HepG2 (cell line): ENCODE measurements around the gene RETN. TPM values are rescaled to one million over a fixed set of nuclear protein-coding genes. Genes with fewer than 3 reads are reported as not detected.

Source experiments
- ARNTL ChIP-seq: sonication (generic); formaldehyde crosslinking; IDR thresholded peaks from 2 replicates; pipeline ENCODE4 v1.4.0; 2020; ENCODE audit warnings: mild to moderate bottlenecking, missing genetic modification reagents
- DPF2 ChIP-seq: sonication (generic); formaldehyde crosslinking; IDR thresholded peaks from 2 replicates; pipeline ENCODE4 v1.4.0; 2020; ENCODE audit warnings: mild to moderate bottlenecking, low read depth, missing genetic modification reagents, borderline replicate concordance
- IKZF4 ChIP-seq: sonication (generic); formaldehyde crosslinking; IDR thresholded peaks from 2 replicates; pipeline ENCODE4 v1.5.1; 2020; ENCODE audit warnings: borderline replicate concordance, mild to moderate bottlenecking, low read depth, missing genetic modification reagents; ENCODE audit errors: not compliant biosample characterization
- JUN ChIP-seq: sonication (generic); formaldehyde crosslinking; IDR thresholded peaks from 2 replicates; pipeline ENCODE4 v1.4.0; 2020; ENCODE audit warnings: mild to moderate bottlenecking, missing genetic modification reagents
- MAX ChIP-seq: IDR thresholded peaks from 2 replicates; pipeline ENCODE4 v1.6.1; 2012; ENCODE audit warnings: inconsistent platforms
- MTERF4 ChIP-seq: sonication (generic); formaldehyde crosslinking; IDR thresholded peaks from 2 replicates; pipeline ENCODE4 v1.8.0; 2023; ENCODE audit warnings: mild to moderate bottlenecking, missing genetic modification reagents
- PHF21A ChIP-seq: sonication (generic); formaldehyde crosslinking; IDR thresholded peaks from 2 replicates; pipeline ENCODE4 v1.5.0; 2020; ENCODE audit warnings: mild to moderate bottlenecking, missing genetic modification reagents
- RARA ChIP-seq: IDR thresholded peaks from 2 replicates; pipeline ENCODE4 v1.6.1; 2016; ENCODE audit warnings: missing genetic modification reagents, missing compliant biosample characterization
- RBM39 ChIP-seq: fragments of 200-400 bp; formaldehyde crosslinking; IDR thresholded peaks from one replicate; pipeline ENCODE4 v1.6.1; 2018; ENCODE audit warnings: antibody characterized with exemption, mild to moderate bottlenecking, low read depth, low read length; ENCODE audit not compliant: poor library complexity, severe bottlenecking
- RXRA ChIP-seq: sonication (generic); formaldehyde crosslinking; IDR thresholded peaks from 2 replicates; pipeline ENCODE4 v1.5.1; 2020; ENCODE audit warnings: missing genetic modification reagents
- SP4 ChIP-seq: sonication (generic); formaldehyde crosslinking; IDR thresholded peaks from 2 replicates; pipeline ENCODE4 v1.8.1; 2023; ENCODE audit warnings: mild to moderate bottlenecking, missing genetic modification reagents
- ZBTB2 ChIP-seq: sonication (generic); formaldehyde crosslinking; IDR thresholded peaks from 2 replicates; pipeline ENCODE4 v1.8.0; 2022; ENCODE audit warnings: low read depth, missing genetic modification reagents
- ZFX ChIP-seq: sonication (generic); formaldehyde crosslinking; IDR thresholded peaks from 2 replicates; pipeline ENCODE4 v1.4.0; 2020; ENCODE audit warnings: mild to moderate bottlenecking, low read depth, missing genetic modification reagents, moderate library complexity
- ZNF3 ChIP-seq: IDR thresholded peaks from 2 replicates; pipeline ENCODE4 v1.7.0; 2017; ENCODE audit warnings: inconsistent platforms
- ZNF773 ChIP-seq: sonication (generic); formaldehyde crosslinking; IDR thresholded peaks from 2 replicates; pipeline ENCODE4 v1.4.0; 2020; ENCODE audit warnings: missing genetic modification reagents, borderline replicate concordance
- polyA plus RNA-seq, 8 experiments: library from polyadenylated mRNA; depleted of rRNA in 3 of 8; stranded (reverse) in 7 of 8; unstranded in 1 of 8; fragments of >200 nt; fragmentation: Illumina TruSeq in 4 of 8; extraction: Trizol in 4 of 8; gene quantifications; 2 replicates each; pipeline versions ENCODE4 v1.2.1 to v1.2.3, GENCODE V29; 2011 to 2016; ENCODE audit warnings: low read depth in 4 of 8, missing spikeins in 1 of 8, mixed read lengths in 1 of 8; ENCODE audit not compliant: insufficient read depth in 1 of 8
- total RNA-seq, 5 experiments: library from RNA; depleted of rRNA; stranded (reverse); fragments of >200 nt; fragmentation: Illumina TruSeq; extraction: Trizol; gene quantifications; 2 replicates each; pipeline ENCODE4 v1.2.3, GENCODE V29; 2016; ENCODE audit warnings: low read depth in 1 of 5
- TF ChIP-seq, protein P1 (sequence below): sonication (generic); formaldehyde crosslinking; IDR thresholded peaks from 2 replicates; pipeline ENCODE4 v1.8.0; 2022; ENCODE audit warnings: mild to moderate bottlenecking, missing genetic modification reagents, moderate library complexity
- TF ChIP-seq, protein P2 (sequence below): sonication (generic); formaldehyde crosslinking; IDR thresholded peaks from 2 replicates; pipeline ENCODE4 v1.8.0; 2022; ENCODE audit warnings: missing genetic modification reagents, mild to moderate bottlenecking, moderate library complexity, borderline replicate concordance
- TF ChIP-seq, protein P3 (sequence below): sonication (generic); formaldehyde crosslinking; IDR thresholded peaks from 2 replicates; pipeline ENCODE4 v1.4.0; 2020; ENCODE audit warnings: mild to moderate bottlenecking, missing genetic modification reagents
- TF ChIP-seq, protein P4 (sequence below): sonication (generic); formaldehyde crosslinking; IDR thresholded peaks from 2 replicates; pipeline ENCODE4 v1.5.1; 2020; ENCODE audit warnings: missing genetic modification reagents, mild to moderate bottlenecking, borderline replicate concordance

Gene RETN
- total and polyA plus RNA-seq, 2 of the 13 experiments (the other 11 are each of a cell fraction or from before 2014, with no cell fraction given) = not detected

GRCh38 chr19:7636691-7637373 is 32.0 kb upstream of the RETN start, which contains the start of gene STXBP2 (continued):
- peak; percentile 37; the same call in 1 of the 2 replicates for TF ChIP-seq ZBTB2 (CRISPR knock-in tag)
- TF ChIP-seq, protein P1, sequence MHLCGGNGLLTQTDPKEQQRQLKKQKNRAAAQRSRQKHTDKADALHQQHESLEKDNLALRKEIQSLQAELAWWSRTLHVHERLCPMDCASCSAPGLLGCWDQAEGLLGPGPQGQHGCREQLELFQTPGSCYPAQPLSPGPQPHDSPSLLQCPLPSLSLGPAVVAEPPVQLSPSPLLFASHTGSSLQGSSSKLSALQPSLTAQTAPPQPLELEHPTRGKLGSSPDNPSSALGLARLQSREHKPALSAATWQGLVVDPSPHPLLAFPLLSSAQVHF (CRISPR knock-in tag) = peak; percentile 61; the same call in 1 of the 2 replicates
- peak; percentile 69; the same call in 1 of the 2 replicates for TF ChIP-seq MTERF4 (CRISPR knock-in tag)
- TF ChIP-seq MAX = peak; percentile 98
- peak; percentile 66 for TF ChIP-seq ZFX (CRISPR knock-in tag)
- TF ChIP-seq, protein P2, sequence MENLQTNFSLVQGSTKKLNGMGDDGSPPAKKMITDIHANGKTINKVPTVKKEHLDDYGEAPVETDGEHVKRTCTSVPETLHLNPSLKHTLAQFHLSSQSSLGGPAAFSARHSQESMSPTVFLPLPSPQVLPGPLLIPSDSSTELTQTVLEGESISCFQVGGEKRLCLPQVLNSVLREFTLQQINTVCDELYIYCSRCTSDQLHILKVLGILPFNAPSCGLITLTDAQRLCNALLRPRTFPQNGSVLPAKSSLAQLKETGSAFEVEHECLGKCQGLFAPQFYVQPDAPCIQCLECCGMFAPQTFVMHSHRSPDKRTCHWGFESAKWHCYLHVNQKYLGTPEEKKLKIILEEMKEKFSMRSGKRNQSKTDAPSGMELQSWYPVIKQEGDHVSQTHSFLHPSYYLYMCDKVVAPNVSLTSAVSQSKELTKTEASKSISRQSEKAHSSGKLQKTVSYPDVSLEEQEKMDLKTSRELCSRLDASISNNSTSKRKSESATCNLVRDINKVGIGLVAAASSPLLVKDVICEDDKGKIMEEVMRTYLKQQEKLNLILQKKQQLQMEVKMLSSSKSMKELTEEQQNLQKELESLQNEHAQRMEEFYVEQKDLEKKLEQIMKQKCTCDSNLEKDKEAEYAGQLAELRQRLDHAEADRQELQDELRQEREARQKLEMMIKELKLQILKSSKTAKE = peak; percentile 43; the same call in 1 of the 2 replicates
- TF ChIP-seq, protein P3, sequence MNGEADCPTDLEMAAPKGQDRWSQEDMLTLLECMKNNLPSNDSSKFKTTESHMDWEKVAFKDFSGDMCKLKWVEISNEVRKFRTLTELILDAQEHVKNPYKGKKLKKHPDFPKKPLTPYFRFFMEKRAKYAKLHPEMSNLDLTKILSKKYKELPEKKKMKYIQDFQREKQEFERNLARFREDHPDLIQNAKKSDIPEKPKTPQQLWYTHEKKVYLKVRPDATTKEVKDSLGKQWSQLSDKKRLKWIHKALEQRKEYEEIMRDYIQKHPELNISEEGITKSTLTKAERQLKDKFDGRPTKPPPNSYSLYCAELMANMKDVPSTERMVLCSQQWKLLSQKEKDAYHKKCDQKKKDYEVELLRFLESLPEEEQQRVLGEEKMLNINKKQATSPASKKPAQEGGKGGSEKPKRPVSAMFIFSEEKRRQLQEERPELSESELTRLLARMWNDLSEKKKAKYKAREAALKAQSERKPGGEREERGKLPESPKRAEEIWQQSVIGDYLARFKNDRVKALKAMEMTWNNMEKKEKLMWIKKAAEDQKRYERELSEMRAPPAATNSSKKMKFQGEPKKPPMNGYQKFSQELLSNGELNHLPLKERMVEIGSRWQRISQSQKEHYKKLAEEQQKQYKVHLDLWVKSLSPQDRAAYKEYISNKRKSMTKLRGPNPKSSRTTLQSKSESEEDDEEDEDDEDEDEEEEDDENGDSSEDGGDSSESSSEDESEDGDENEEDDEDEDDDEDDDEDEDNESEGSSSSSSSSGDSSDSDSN = 0 out of 2 replicates have a peak, but pooled peaks have one; percentile 34
- no peak for TF ChIP-seq PHF21A (CRISPR knock-in tag)
- TF ChIP-seq ZNF3 (CRISPR knock-in tag) = no peak
- peak; percentile 57 for TF ChIP-seq IKZF4
- TF ChIP-seq RARA (CRISPR knock-in tag) = 0 out of 2 replicates have a peak, but pooled peaks have one; percentile 30
- peak; percentile 89; the same call in 1 of the 2 replicates for TF ChIP-seq ZNF773 (CRISPR knock-in tag)
- TF ChIP-seq JUN = peak; percentile 69; the same call in 1 of the 2 replicates
- TF ChIP-seq ARNTL = peak; percentile 74
- TF ChIP-seq, protein P4, sequence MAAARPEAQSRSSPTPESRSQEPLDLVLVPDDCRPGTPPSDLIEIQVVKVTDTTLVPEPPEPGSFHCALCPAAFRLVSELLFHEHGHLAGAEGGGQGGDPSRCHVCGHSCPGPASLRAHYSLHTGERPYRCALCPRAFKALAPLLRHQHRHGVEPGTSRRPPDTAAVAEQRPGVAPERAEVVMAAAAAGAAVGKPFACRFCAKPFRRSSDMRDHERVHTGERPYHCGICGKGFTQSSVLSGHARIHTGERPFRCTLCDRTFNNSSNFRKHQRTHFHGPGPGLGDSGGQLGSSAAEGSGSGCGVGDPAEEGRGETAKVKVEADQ = peak; percentile 18; the same call in 1 of the 2 replicates
- peak; percentile 35; the same call in 1 of the 2 replicates for TF ChIP-seq RXRA (CRISPR knock-in tag)
- TF ChIP-seq DPF2 (CRISPR knock-in tag) = peak; percentile 65
- peak; percentile 82 for TF ChIP-seq SP4 (CRISPR knock-in tag)
- peak; percentile 54 for TF ChIP-seq RBM39
